NOMO-1 treated with DMSO at 0.1 percent for 48 hours (cell line): ENCODE data around the gene ZNF579.

Experiments used
- DNase-seq: peaks from one replicate; lab custom pipeline; 2025; ENCODE audit not compliant: unreplicated experiment; lab: John Stamatoyannopoulos, UW

ZNF579 gene

GRCh38 chr19:55611983-55612645 lies 31.5 kb upstream of the ZNF579 start:
- DNase-seq = peak; percentile 14

- DNase-seq = no peak
Observed at GRCh38 chr19:55611300-55611982, 30.8 kb upstream of the ZNF579 start.

- DNase-seq = no peak
Observed at GRCh38 chr19:55609326-55609725, 28.7 kb upstream of the ZNF579 start.

- DNase-seq = no peak
Observed at GRCh38 chr19:55606817-55607216, 26.2 kb upstream of the ZNF579 start.

GRCh38 chr19:55606471-55606787 lies 25.8 kb upstream of the ZNF579 start:
- DNase-seq = no peak

- peak; percentile 61 for DNase-seq
Observed at GRCh38 chr19:55605637-55606470, 25.2 kb upstream of the ZNF579 start, which contains the start of gene ZNF865. Gene ZNF865, plus strand, starts transcription at chr19:55605647. Its CDS starts 7,972 bp downstream, at chr19:55613619.

- DNase-seq = peak; percentile 89
Observed at GRCh38 chr19:55605207-55605636, 24.6 kb upstream of the ZNF579 start.

GRCh38 chr19:55603581-55604292 lies 23.1 kb upstream of the ZNF579 start:
- no peak for DNase-seq

- no peak for DNase-seq
Observed at GRCh38 chr19:55603115-55603514, 22.5 kb upstream of the ZNF579 start.

GRCh38 chr19:55602104-55603001 lies 21.7 kb upstream of the ZNF579 start:
- DNase-seq = no peak

- no peak for DNase-seq
Observed at GRCh38 chr19:55601084-55601483, 20.4 kb upstream of the ZNF579 start.

GRCh38 chr19:55600662-55601028 lies 20.0 kb upstream of the ZNF579 start:
- DNase-seq = no peak

GRCh38 chr19:55599842-55600661 lies 19.4 kb upstream of the ZNF579 start, which contains the start of gene ZNF524:
Gene ZNF524, plus strand, starts transcription at chr19:55600288. Its CDS starts 1,825 bp downstream, at chr19:55602113.
- peak; percentile 90 for DNase-seq

- DNase-seq = peak; percentile 99
Observed at GRCh38 chr19:55599468-55599841, 18.8 kb upstream of the ZNF579 start, which contains the start of gene FIZ1. Gene FIZ1, minus strand, starts transcription at chr19:55599517. Its CDS starts 1,652 bp downstream, at chr19:55597865.

GRCh38 chr19:55598719-55599467 lies 18.2 kb upstream of the ZNF579 start:
- DNase-seq = peak; percentile 84

- no peak for DNase-seq
Observed at GRCh38 chr19:55598034-55598433, 17.4 kb upstream of the ZNF579 start.

GRCh38 chr19:55597501-55597921 lies 16.9 kb upstream of the ZNF579 start:
- no peak for DNase-seq

- no peak for DNase-seq
Observed at GRCh38 chr19:55596304-55596703, 15.7 kb upstream of the ZNF579 start.
